Right atrium auricular region (tissue), 2 donors: ENCODE data around the gene GJB3. TPM values are rescaled to one million over a fixed set of nuclear protein-coding genes. Genes with fewer than 3 reads are reported as not detected.

Source experiments
- DNase-seq: peaks from one replicate; pipeline ENCODE4 v3.0.0-alpha.2; 2019; ENCODE audit warnings: low spot score
- H3K27ac ChIP-seq, 2 donors: fragments of 200-600 bp; sonication (generic); 1 replicate in 1 of 2; 2 replicates in 1 of 2; pipeline ENCODE4 v1.5.1; 2016 to 2019
- H3K27me3 ChIP-seq, 2 donors: fragments of 200-600 bp; sonication (generic); one replicate each; pipeline versions ENCODE4 v1.5.1 to v1.6.0; 2017 to 2019
- H3K36me3 ChIP-seq: fragments of 200-600 bp; sonication (generic); one replicate; pipeline ENCODE4 v1.5.1; 2016
- H3K4me1 ChIP-seq, 2 donors: fragments of 200-600 bp; sonication (generic); one replicate each; pipeline versions ENCODE4 v1.5.1 to v1.6.0; 2017 to 2019
- H3K4me3 ChIP-seq, 2 donors: fragments of 200-600 bp; sonication (generic); 1 replicate in 1 of 2; 2 replicates in 1 of 2; pipeline ENCODE4 v1.5.1; 2017 to 2019; ENCODE audit warnings: mild to moderate bottlenecking in 1 of 2, moderate library complexity in 1 of 2
- H3K9me3 ChIP-seq, 2 donors: fragments of 200-600 bp; sonication (generic); one replicate each; pipeline ENCODE4 v1.5.1; 2019
- CTCF ChIP-seq, 2 donors: fragments of 200-600 bp; sonication (generic); IDR thresholded peaks; one replicate each; pipeline ENCODE4 v1.5.1; 2019; ENCODE audit warnings: antibody characterized with exemption in 2 of 2
- total RNA-seq, 2 donors: library from RNA; depleted of rRNA; stranded (reverse); fragments of >200 nt; gene quantifications; one replicate each; pipeline ENCODE4 v1.1.0, GENCODE V29; 2016

Gene GJB3
- total RNA-seq, 2 donors from 2014 or later: 0.28 TPM; not detected in 1

- H3K36me3 ChIP-seq: no peaks in the 10 kb centered on the region
- no peak overlapping the region for H3K27ac ChIP-seq
- DNase-seq: no peak
- no peaks in the 10 kb centered on the region for H3K9me3 ChIP-seq
- peak in 1 of 2 donors; percentile 53 for TF ChIP-seq CTCF (IDR thresholded peaks at IDR 0.05)
- H3K27me3 ChIP-seq: no peaks in the 10 kb centered on the region
- H3K4me3 ChIP-seq: no peak overlapping the region
- H3K4me1 ChIP-seq: peaks cover 0 to 15% of the 10 kb centered on the region in 2 donors
These were observed 6.7 kb downstream of the GJB3 start for GRCh38 chr1:34787461-34788420.

- TF ChIP-seq CTCF (IDR thresholded peaks at IDR 0.05): no peak
- Histone ChIP-seq H3K4me3 (no peak overlapping the region), H3K4me1 (peaks cover 0 to 19% of the 10 kb centered on the region in 2 donors), H3K36me3 (no peaks in the 10 kb centered on the region), H3K9me3 (no peaks in the 10 kb centered on the region), H3K27ac (peak overlapping the region in 1 of 2 donors; percentile 67), H3K27me3 (no peaks in the 10 kb centered on the region)
- DNase-seq: no peak
These were observed 10.0 kb downstream of the GJB3 start for GRCh38 chr1:34790985-34791384.

- no peak for TF ChIP-seq CTCF (IDR thresholded peaks at IDR 0.05)
- Histone ChIP-seq H3K4me1 (peaks cover 0 to 15% of the 10 kb centered on the region in 2 donors), H3K27me3 (no peaks in the 10 kb centered on the region), H3K36me3 (no peaks in the 10 kb centered on the region), H3K27ac (peak overlapping the region; percentile 67 to 75), H3K4me3 (peak overlapping the region in 1 of 2 donors; percentile 55), H3K9me3 (no peaks in the 10 kb centered on the region)
- no peak for DNase-seq
These were observed 11.4 kb downstream of the GJB3 start for GRCh38 chr1:34792424-34792823.

- Histone ChIP-seq H3K27me3 (no peaks in the 10 kb centered on the region), H3K9me3 (no peaks in the 10 kb centered on the region), H3K27ac (peak within 1 kb of the TSS; percentile 67 to 75), H3K4me3 (peak within 1 kb of the TSS; percentile 45 to 55), H3K36me3 (no peaks in the 10 kb centered on the region), H3K4me1 (peaks cover 0 to 15% of the 10 kb centered on the region in 2 donors)
- no peak for TF ChIP-seq CTCF (IDR thresholded peaks at IDR 0.05)
- DNase-seq: no peak
These were observed 12.1 kb downstream of the GJB3 start, which contains the start of gene GJA4 for GRCh38 chr1:34792868-34793727. Gene GJA4, plus strand, starts transcription at chr1:34792999. Its CDS starts 1,215 bp downstream, at chr1:34794214.

- TF ChIP-seq CTCF (IDR thresholded peaks at IDR 0.05): no peak
- Histone ChIP-seq H3K27me3 (no peaks in the 10 kb centered on the region), H3K36me3 (no peaks in the 10 kb centered on the region), H3K9me3 (no peaks in the 10 kb centered on the region), H3K4me3 (peak overlapping the region; percentile 45 to 55), H3K4me1 (peaks cover 0 to 15% of the 10 kb centered on the region in 2 donors), H3K27ac (peak overlapping the region; percentile 67 to 75)
- DNase-seq: no peak
These were observed 13.2 kb downstream of the GJB3 start for GRCh38 chr1:34794001-34794789.
